HEK293T (cell line): Measurements from ENCODE around the gene HS6ST1.
A peak's percentile ranks its signal among the peaks of the same experiment; 100 is the strongest.

Source experiments
- CTCF ChIA-PET: fragments of 350-600 bp; formaldehyde crosslinking; extraction: SDS; loops from one replicate; lab custom pipeline; 2021; ENCODE audit warnings: antibody characterized with exemption, inconsistent platforms; lab: Yijun Ruan, JAX
- POLR2A ChIA-PET: fragments of 350-600 bp; formaldehyde crosslinking; extraction: SDS; loops from one replicate; lab custom pipeline; 2020; ENCODE audit warnings: antibody characterized with exemption, inconsistent platforms; lab: Yijun Ruan, JAX
- DNase-seq: peaks from one replicate; pipeline ENCODE4 v3.0.0; 2012; ENCODE audit warnings: mixed read lengths; ENCODE audit errors: extremely low spot score
- ARNT ChIP-seq: fragments of 450-650 bp; IDR thresholded peaks from 2 replicates; pipeline ENCODE4 v1.6.1; 2017; ENCODE audit warnings: mild to moderate bottlenecking
- BHLHE40 ChIP-seq: fragments of 450-650 bp; IDR thresholded peaks from 2 replicates; pipeline ENCODE4 v1.6.1; 2016; ENCODE audit warnings: mild to moderate bottlenecking, moderate library complexity, borderline replicate concordance
- CTBP1 ChIP-seq: fragments of 450-650 bp; IDR thresholded peaks from 2 replicates; pipeline ENCODE4 v1.6.1; 2016; ENCODE audit warnings: borderline replicate concordance
- ELF4 ChIP-seq: fragments of 450-650 bp; IDR thresholded peaks from 2 replicates; pipeline ENCODE4 v1.6.1; 2017; ENCODE audit warnings: antibody characterized with exemption
- FOXA1 ChIP-seq: fragments of 450-650 bp; IDR thresholded peaks from 2 replicates; pipeline ENCODE4 v1.6.1; 2016; ENCODE audit warnings: mild to moderate bottlenecking
- FOXK2 ChIP-seq: fragments of 450-650 bp; IDR thresholded peaks from 2 replicates; pipeline ENCODE4 v1.6.1; 2016; ENCODE audit warnings: mild to moderate bottlenecking
- FOXM1 ChIP-seq: fragments of 450-650 bp; IDR thresholded peaks from 2 replicates; pipeline ENCODE4 v1.6.1; 2017; ENCODE audit warnings: mild to moderate bottlenecking, borderline replicate concordance
- HDGF ChIP-seq: fragments of 450-650 bp; IDR thresholded peaks from 2 replicates; pipeline ENCODE4 v1.6.1; 2017; ENCODE audit warnings: antibody characterized with exemption, borderline replicate concordance
- L3MBTL2 ChIP-seq: fragments of 450-650 bp; conservative IDR thresholded peaks from 2 replicates; pipeline ENCODE4 v1.6.1; 2016; ENCODE audit warnings: mild to moderate bottlenecking
- LEF1 ChIP-seq: fragments of 450-650 bp; IDR thresholded peaks from 2 replicates; pipeline ENCODE4 v1.6.1; 2017; ENCODE audit warnings: mild to moderate bottlenecking, borderline replicate concordance
- NFRKB ChIP-seq: fragments of 450-650 bp; IDR thresholded peaks from 2 replicates; pipeline ENCODE4 v1.6.1; 2016; ENCODE audit warnings: mild to moderate bottlenecking, moderate library complexity
- PKNOX1 ChIP-seq: fragments of 450-650 bp; IDR thresholded peaks from 2 replicates; pipeline ENCODE4 v1.6.1; 2016
- SP1 ChIP-seq: fragments of 450-650 bp; IDR thresholded peaks from 2 replicates; pipeline ENCODE4 v1.6.1; 2017
- SUZ12 ChIP-seq: fragments of 450-650 bp; IDR thresholded peaks from 2 replicates; pipeline ENCODE4 v1.6.1; 2016; ENCODE audit warnings: mild to moderate bottlenecking
- TARDBP ChIP-seq: fragments of 450-650 bp; IDR thresholded peaks from 2 replicates; pipeline ENCODE4 v1.6.1; 2016
- ZNF384 ChIP-seq: fragments of 450-650 bp; IDR thresholded peaks from 2 replicates; pipeline ENCODE4 v1.6.1; 2016

HS6ST1 gene

GRCh38 chr2:128318776-128319464 is at the start of gene HS6ST1:
Gene HS6ST1, minus strand, starts transcription at chr2:128318868. Its CDS starts 305 bp downstream, at chr2:128318563.
- no peak for TF ChIP-seq ARNT
- no peak for TF ChIP-seq FOXK2
- TF ChIP-seq ZNF384: no peak
- TF ChIP-seq SP1: no peak
- no peak for TF ChIP-seq HDGF
- no peak for TF ChIP-seq FOXA1
- TF ChIP-seq ELF4: no peak
- TF ChIP-seq TARDBP: no peak
- no peak for TF ChIP-seq L3MBTL2
- TF ChIP-seq BHLHE40: no peak
- no peak for TF ChIP-seq CTBP1
- no peak for TF ChIP-seq PKNOX1
- no peak for TF ChIP-seq FOXM1
- no peak for TF ChIP-seq LEF1
- TF ChIP-seq NFRKB: no peak
- ChIA-PET CTCF (no interaction called here), POLR2A (no interaction called here)
- DNase-seq: peak; percentile 88

- no peak for TF ChIP-seq HDGF
- no peak for TF ChIP-seq SP1
- no peak for TF ChIP-seq ARNT
- TF ChIP-seq L3MBTL2: no peak
- TF ChIP-seq FOXM1: no peak
- no peak for TF ChIP-seq CTBP1
- no peak for TF ChIP-seq SUZ12
- TF ChIP-seq NFRKB: no peak
- TF ChIP-seq FOXA1: no peak
- CTCF ChIA-PET: no interaction called here
Measured at GRCh38 chr2:128367601-128368359, 49.1 kb upstream of the HS6ST1 start.

GRCh38 chr2:128366713-128367511 is 48.2 kb upstream of the HS6ST1 start:
- TF ChIP-seq L3MBTL2 (no peak), ELF4 (no peak), HDGF (no peak), BHLHE40 (no peak), NFRKB (no peak), SP1 (no peak), FOXA1 (no peak), SUZ12 (no peak), LEF1 (no peak), ZNF384 (no peak)
- ChIA-PET CTCF (no interaction called here), POLR2A (no interaction called here)
- DNase-seq: no peak

More at GRCh38 chr2:128367601-128368359, 49.1 kb upstream of the HS6ST1 start:
- no peak for DNase-seq
- POLR2A ChIA-PET: no interaction called here

GRCh38 chr2:128365217-128365905 is 46.7 kb upstream of the HS6ST1 start:
- POLR2A ChIA-PET: no interaction called here
- CTCF ChIA-PET: no interaction called here
- TF ChIP-seq SUZ12 (no peak), FOXM1 (no peak), CTBP1 (no peak)
- no peak for DNase-seq

GRCh38 chr2:128364441-128364911 is 45.8 kb upstream of the HS6ST1 start:
- ChIA-PET POLR2A (no interaction called here), CTCF (no interaction called here)
- no peak for DNase-seq
- TF ChIP-seq ARNT (no peak), PKNOX1 (no peak), ZNF384 (no peak), TARDBP (no peak), HDGF (no peak), NFRKB (no peak), ELF4 (no peak), SUZ12 (no peak), SP1 (no peak), CTBP1 (no peak), LEF1 (no peak), FOXK2 (no peak), FOXA1 (no peak), FOXM1 (no peak), BHLHE40 (no peak), L3MBTL2 (no peak)

GRCh38 chr2:128363934-128364361 is 45.3 kb upstream of the HS6ST1 start:
- no peak for TF ChIP-seq BHLHE40
- no peak for TF ChIP-seq FOXM1
- TF ChIP-seq FOXK2: no peak
- no peak for TF ChIP-seq NFRKB
- TF ChIP-seq SP1: no peak
- no peak for TF ChIP-seq TARDBP
- TF ChIP-seq ELF4: no peak
- no peak for TF ChIP-seq ZNF384
- no peak for TF ChIP-seq CTBP1
- TF ChIP-seq PKNOX1: no peak
- TF ChIP-seq ARNT: no peak
- TF ChIP-seq SUZ12: no peak
- ChIA-PET POLR2A (no interaction called here), CTCF (no interaction called here)

More at GRCh38 chr2:128363934-128364361, 45.3 kb upstream of the HS6ST1 start:
- DNase-seq: no peak
